ENCODE results near the gene PTTG1IP2.

PTTG1IP2 gene

GRCh38 chr7:90484706-90485105 lies 15.3 kb downstream of the PTTG1IP2 start:
- no peak for DNase-seq

- DNase-seq, result no peak
These were observed 16.4 kb downstream of the PTTG1IP2 start for GRCh38 chr7:90485734-90486316.

DNA sequence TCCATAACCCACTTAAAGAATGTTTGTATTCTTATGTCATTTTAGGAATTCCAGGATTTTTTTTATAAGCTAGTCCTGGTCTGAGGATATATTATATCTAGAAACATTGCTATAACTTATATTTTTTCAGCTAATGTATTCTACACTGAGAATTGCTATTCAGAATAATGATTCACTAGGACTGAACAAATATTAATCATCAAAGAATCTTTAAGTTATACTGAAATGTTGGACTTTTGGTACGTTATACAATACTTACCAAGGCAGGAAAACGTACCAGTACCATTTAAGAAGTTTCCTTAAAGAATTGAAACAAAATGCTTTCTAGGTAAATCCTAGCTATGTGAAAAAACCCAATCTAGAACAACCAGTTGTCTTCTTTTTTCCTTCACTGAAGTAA lies 18.4 kb downstream of the PTTG1IP2 start:
- no peak for DNase-seq

- DNase-seq, result no peak
These were observed 18.8 kb downstream of the PTTG1IP2 start for GRCh38 chr7:90488220-90488619.

DNA sequence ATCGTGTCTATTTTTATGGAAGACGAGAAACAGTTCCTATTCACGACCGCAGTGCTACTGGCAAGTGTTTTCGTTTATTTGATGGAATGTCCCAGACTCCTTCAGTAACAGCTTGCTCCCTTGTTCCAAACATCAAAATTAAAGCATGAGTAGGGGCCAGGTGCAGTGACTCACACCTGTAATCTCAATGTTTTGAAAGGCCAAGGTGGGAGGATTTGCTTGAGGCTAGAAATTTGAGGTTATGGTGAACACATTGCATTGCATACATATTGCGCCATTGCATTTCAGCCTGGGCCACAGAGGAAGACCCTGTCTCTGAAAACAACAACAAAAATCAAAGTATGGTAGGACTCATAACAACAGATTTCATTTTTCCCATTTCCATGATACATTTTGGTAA lies 22.8 kb downstream of the PTTG1IP2 start:
- DNase-seq, result no peak

- DNase-seq, result no peak
These were observed 25.8 kb downstream of the PTTG1IP2 start for GRCh38 chr7:90495241-90495640.

- DNase-seq, result no peak
These were observed 33.1 kb downstream of the PTTG1IP2 start for GRCh38 chr7:90502539-90502938.

GRCh38 chr7:90503367-90503766 lies 33.9 kb downstream of the PTTG1IP2 start:
- no peak for DNase-seq

DNA sequence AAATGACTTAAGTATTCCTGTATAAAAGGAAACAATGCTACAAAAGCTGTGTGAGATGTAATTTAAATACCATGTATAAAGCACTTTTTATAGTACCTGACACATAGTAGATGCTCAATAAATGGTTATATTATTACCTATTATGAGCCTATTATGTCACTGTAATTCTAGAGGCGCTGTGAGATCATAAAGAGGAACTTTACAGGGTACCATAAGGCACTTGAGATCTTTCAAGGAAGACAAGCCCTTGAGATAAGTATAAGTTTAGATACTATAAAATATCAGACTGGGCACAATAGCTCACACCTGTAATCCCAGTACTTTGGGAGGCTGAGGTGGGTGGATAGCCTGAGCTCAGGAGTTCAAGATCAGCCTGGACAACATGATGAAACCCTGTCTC lies 38.3 kb downstream of the PTTG1IP2 start:
- no peak for DNase-seq

- no peak for DNase-seq
These were observed 42.3 kb downstream of the PTTG1IP2 start for GRCh38 chr7:90511776-90512175.

DNA sequence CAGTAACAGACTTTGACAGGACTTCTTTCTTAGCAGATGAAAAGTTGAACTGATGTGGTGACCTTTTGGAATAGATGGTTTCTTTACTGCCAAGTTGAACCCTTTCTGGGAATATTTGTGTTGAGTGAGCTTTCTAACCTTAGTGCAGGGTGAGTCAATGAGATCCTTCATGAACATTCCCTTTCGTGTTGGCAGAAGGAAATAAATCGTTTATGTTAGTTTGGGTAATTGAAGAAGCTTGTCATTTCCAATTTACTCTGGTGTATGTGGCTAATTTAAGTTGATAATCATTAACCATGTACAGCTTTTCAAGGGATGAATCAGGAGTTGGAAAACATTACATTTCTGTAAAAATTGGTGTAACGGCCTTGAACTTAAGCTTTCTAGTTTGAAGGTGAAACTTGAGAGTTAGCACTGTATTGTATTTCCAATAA lies 43.4 kb downstream of the PTTG1IP2 start:
- DNase-seq, result no peak

- DNase-seq, result no peak
These were observed 46.8 kb downstream of the PTTG1IP2 start for GRCh38 chr7:90516257-90516656.

- no peak for DNase-seq
These were observed 49.2 kb downstream of the PTTG1IP2 start for GRCh38 chr7:90518630-90519029.

DNA sequence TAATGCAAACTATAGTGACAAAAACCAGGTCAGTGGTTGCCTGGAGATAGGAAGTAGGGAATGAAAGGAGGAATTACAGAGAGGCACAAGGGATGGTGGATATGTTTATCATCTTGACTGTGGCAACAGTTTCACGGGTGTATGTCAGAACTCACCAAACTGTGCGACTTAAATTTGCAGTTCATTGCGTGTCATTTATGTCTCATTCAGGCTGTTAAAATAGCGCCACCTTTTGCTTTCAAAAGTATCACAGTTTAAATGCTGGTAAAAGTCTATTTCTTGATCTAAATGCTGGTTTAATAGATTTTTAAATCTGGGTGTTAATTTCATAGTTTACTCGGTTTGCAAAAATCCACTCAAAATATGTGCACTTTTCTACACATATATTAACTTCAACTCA lies 51.0 kb downstream of the PTTG1IP2 start:
- no peak for DNase-seq

DNA sequence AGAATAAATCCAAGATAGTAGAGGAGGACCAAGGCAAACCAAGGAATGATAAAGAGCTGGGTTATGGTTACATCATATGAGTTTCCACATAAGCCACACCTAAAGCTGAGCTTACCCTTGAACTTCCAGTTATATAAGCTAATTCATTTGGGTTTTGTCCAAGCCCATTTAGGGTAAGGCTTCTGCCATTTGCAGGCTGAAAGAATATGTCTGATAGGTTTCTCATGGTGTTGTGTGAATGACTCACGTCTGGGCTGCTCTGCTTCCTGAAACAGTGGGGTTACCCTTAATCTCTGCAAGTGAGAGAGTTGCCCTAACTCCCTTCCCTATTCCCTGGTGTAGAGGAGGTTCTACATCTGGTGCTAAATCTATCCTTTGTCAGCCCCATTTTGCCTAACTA lies 60.8 kb downstream of the PTTG1IP2 start:
- no peak for DNase-seq

GRCh38 chr7:90532231-90532929 lies 62.9 kb downstream of the PTTG1IP2 start:
- DNase-seq, result no peak

DNA sequence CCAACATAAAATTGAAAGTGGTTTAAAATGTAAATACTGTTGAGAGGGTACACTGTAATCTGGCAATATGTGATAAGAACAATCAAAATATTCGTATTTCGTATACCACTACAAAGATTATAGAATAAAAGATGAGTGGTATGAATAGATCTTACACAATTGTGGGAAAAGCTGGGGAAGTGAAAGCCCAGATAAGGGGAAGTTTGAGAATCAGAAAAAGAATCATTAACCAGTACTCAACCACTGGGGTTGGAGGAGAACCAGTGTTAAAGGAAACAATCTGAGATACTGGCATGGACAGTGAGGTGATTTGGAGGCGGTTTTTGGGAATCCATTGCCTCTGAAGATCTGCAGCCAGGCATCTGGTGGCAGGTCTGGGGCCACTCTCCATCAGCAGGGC lies 67.0 kb downstream of the PTTG1IP2 start:
- no peak for DNase-seq

GRCh38 chr7:90538405-90538804 lies 69.0 kb downstream of the PTTG1IP2 start:
- no peak for DNase-seq

DNA sequence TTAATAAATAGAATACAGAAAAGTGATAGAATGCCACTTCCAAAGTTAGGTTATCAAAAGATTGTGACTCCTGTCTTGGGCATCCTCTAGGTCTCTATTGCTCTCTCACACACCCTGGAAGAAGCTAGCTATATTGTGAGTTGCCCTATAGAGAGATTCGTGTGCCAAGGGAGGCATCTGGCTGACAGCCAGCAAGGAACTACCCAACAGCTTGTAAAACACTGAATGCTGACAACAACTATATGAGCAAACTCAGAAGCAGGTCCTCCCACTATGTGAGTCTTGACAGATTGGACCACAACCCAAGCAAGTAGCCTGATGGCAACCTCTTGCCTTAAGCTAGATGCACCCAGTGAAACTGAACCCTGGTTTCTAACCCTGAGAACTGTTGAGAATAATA lies 71.0 kb downstream of the PTTG1IP2 start:
- DNase-seq, result no peak

GRCh38 chr7:90551036-90551435 lies 81.6 kb downstream of the PTTG1IP2 start:
- no peak for DNase-seq

DNA sequence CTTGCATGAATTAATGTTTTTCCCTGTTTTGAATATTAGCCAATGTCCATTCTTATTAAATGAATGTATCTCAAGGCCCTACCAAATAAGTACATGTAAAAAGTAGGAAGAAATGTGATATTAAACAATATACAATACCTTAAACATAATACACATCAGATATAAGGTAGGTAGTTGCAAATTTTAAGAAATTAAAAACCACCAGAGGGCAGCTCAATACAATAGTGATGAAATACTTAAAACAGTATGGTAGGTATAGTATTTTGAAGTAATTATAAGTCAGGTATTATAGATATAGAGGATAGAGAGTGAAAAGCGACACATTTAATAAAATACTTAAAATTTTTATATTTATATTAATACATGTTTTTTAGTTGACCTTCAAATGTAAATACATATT lies 83.1 kb downstream of the PTTG1IP2 start:
- DNase-seq, result no peak

DNA sequence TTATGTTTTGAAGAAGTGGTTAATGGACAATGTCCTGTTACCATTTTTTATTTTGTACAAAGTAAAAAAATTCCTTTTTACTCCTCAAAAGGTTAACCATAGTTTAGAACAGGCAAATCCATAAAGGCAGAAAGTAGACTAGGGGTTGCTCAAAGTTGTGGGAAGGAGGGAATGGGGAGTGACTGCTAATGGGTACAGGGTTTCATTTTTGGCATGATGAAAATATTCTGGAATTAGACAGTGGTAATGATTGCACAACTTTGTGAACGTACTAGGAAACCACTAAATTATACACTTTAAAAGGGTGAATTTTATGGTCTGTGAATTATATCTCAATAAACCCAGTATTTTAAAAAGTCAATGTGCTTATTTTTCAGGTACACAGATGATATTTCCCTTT lies 91.3 kb downstream of the PTTG1IP2 start:
- no peak for DNase-seq
